HUES48 (cell line): ENCODE data around the gene EPN2.

Experiments used
- H3K27ac ChIP-seq: one replicate; pipeline ENCODE4 v1.7.0; 2013; ENCODE audit warnings: low read depth, low read length, inconsistent platforms
- H3K27me3 ChIP-seq: 2 replicates; pipeline ENCODE4 v1.6.1; 2013; ENCODE audit warnings: mild to moderate bottlenecking, low read length; ENCODE audit not compliant: control insufficient read depth, insufficient read depth
- H3K36me3 ChIP-seq: 2 replicates; pipeline ENCODE4 v1.6.1; 2013; ENCODE audit warnings: low read length; ENCODE audit not compliant: control insufficient read depth, insufficient read depth
- H3K4me1 ChIP-seq: 2 replicates; pipeline ENCODE4 v1.6.1; 2013; ENCODE audit warnings: mild to moderate bottlenecking, low read length; ENCODE audit not compliant: control insufficient read depth, insufficient read depth
- H3K4me3 ChIP-seq: 2 replicates; pipeline ENCODE4 v1.5.1; 2013; ENCODE audit warnings: mild to moderate bottlenecking, low read depth, low read length
- H3K9ac ChIP-seq: 2 replicates; pipeline ENCODE4 v1.6.1; 2013; ENCODE audit warnings: mild to moderate bottlenecking, low read depth, low read length, moderate library complexity
- H3K9me3 ChIP-seq: 2 replicates; pipeline ENCODE4 v1.6.1; 2013; ENCODE audit warnings: low read length; ENCODE audit not compliant: control insufficient read depth, insufficient read depth

Gene EPN2

DNA sequence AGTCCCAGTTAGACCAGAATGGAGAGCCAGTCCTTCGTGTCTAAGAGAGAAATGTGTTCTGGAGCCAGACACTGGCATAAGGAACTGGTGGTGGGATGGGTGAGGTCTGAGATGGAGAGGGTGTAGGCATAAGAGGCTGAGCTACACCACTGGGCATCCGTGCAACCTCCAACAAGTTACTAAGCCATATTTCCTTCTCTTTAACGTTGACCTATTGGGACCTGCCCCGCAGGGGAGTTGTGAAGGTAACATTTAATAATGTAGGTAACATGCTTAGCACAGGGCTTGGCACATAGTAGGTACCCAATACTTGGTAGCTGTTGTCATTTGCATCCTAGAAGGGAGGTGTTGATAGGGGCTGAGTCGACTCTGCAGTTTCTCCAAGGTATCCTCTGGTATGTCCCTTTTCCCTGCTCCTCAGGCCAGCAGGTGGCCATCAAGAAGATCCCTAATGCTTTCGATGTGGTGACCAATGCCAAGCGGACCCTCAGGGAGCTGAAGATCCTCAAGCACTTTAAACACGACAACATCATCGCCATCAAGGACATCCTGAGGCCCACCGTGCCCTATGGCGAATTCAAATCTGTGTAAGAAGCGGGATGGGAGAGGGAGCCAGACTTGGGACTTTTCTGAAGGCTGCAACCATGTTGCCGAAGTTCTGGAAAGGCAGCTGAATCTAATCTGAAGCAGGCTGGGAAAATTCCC is 142.3 kb downstream of the EPN2 start:
- Histone ChIP-seq H3K9ac (no peak overlapping the region), H3K27me3 (no peaks in the 10 kb centered on the region), H3K9me3 (no peaks in the 10 kb centered on the region), H3K36me3 (peaks cover 52% of the 10 kb centered on the region), H3K4me3 (peak overlapping the region; percentile 78), H3K27ac (no peak overlapping the region), H3K4me1 (peaks cover 3% of the 10 kb centered on the region; the same call in 1 of the 2 replicates)

DNA sequence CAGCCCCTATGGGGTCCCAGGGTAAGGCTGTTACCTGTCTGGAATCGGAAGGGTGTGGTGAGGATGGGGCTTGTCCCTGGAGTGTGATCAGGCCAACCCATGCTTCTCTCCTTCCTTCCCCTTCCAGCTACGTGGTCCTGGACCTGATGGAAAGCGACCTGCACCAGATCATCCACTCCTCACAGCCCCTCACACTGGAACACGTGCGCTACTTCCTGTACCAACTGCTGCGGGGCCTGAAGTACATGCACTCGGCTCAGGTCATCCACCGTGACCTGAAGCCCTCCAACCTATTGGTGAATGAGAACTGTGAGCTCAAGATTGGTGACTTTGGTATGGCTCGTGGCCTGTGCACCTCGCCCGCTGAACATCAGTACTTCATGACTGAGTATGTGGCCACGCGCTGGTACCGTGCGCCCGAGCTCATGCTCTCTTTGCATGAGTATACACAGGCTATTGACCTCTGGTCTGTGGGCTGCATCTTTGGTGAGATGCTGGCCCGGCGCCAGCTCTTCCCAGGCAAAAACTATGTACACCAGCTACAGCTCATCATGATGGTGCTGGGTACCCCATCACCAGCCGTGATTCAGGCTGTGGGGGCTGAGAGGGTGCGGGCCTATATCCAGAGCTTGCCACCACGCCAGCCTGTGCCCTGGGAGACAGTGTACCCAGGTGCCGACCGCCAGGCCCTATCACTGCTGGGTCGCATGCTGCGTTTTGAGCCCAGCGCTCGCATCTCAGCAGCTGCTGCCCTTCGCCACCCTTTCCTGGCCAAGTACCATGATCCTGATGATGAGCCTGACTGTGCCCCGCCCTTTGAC is 143.5 kb downstream of the EPN2 start:
- Histone ChIP-seq H3K27ac (no peak overlapping the region), H3K4me3 (no peak overlapping the region), H3K27me3 (no peaks in the 10 kb centered on the region), H3K36me3 (peaks cover 63% of the 10 kb centered on the region), H3K4me1 (peaks cover 3% of the 10 kb centered on the region; the same call in 1 of the 2 replicates), H3K9ac (no peak overlapping the region), H3K9me3 (no peaks in the 10 kb centered on the region)

GRCh38 chr17:19381361-19381740 is 144.2 kb downstream of the EPN2 start:
- Histone ChIP-seq H3K4me3 (no peak overlapping the region), H3K27ac (no peak overlapping the region), H3K9ac (no peak overlapping the region), H3K27me3 (no peaks in the 10 kb centered on the region), H3K4me1 (peaks cover 8% of the 10 kb centered on the region; the same call in 1 of the 2 replicates), H3K36me3 (peaks cover 63% of the 10 kb centered on the region), H3K9me3 (no peaks in the 10 kb centered on the region)

- Histone ChIP-seq H3K36me3 (peaks cover 63% of the 10 kb centered on the region), H3K9me3 (no peaks in the 10 kb centered on the region), H3K27ac (no peak overlapping the region), H3K27me3 (no peaks in the 10 kb centered on the region), H3K9ac (no peak overlapping the region), H3K4me3 (no peak overlapping the region), H3K4me1 (peaks cover 10% of the 10 kb centered on the region)
Observed at GRCh38 chr17:19381741-19382444, 144.7 kb downstream of the EPN2 start.

DNA sequence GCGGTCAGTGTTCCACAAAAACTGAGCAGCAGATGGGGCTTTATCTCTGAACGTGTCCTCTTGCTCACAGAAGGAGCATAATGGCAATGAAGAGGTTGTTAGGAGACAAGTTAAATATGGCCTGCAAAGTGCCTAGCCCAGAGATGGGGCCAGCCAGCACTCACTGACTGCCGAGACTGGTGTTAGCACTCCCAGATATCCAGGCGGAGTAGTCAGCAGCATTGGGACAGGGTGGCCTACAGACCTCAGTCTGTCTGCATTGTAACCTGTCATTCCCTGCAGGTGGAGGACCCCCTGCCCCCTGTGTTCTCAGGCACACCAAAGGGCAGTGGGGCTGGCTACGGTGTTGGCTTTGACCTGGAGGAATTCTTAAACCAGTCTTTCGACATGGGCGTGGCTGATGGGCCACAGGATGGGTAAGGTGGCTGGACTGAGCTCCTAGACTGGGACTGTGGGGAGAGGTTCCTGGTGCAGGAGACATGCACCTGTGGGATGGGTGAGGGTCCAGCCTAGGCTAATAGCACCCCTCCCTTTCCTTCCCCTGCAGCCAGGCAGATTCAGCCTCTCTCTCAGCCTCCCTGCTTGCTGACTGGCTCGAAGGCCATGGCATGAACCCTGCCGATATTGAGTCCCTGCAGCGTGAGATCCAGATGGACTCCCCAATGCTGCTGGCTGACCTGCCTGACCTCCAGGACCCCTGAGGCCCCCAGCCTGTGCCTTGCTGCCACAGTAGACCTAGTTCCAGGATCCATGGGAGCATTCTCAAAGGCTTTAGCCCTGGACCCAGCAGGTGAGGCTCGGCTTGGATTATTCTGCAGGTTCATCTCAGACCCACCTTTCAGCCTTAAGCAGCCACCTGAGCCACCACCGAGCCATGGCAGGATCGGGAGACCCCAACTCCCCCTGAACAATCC is 145.6 kb downstream of the EPN2 start:
- no peaks in the 10 kb centered on the region for H3K27me3 ChIP-seq
- H3K9ac ChIP-seq = no peak overlapping the region
- no peak overlapping the region for H3K27ac ChIP-seq
- H3K4me3 ChIP-seq = no peak overlapping the region
- H3K36me3 ChIP-seq = peaks cover 63% of the 10 kb centered on the region
- no peaks in the 10 kb centered on the region for H3K9me3 ChIP-seq
- H3K4me1 ChIP-seq = peaks cover 13% of the 10 kb centered on the region

GRCh38 chr17:19383681-19384470 is 146.7 kb downstream of the EPN2 start:
- Histone ChIP-seq H3K27ac (no peak overlapping the region), H3K4me1 (peaks cover 17% of the 10 kb centered on the region), H3K27me3 (no peaks in the 10 kb centered on the region), H3K4me3 (no peak overlapping the region), H3K9me3 (no peaks in the 10 kb centered on the region), H3K9ac (no peak overlapping the region), H3K36me3 (peaks cover 63% of the 10 kb centered on the region)

DNA sequence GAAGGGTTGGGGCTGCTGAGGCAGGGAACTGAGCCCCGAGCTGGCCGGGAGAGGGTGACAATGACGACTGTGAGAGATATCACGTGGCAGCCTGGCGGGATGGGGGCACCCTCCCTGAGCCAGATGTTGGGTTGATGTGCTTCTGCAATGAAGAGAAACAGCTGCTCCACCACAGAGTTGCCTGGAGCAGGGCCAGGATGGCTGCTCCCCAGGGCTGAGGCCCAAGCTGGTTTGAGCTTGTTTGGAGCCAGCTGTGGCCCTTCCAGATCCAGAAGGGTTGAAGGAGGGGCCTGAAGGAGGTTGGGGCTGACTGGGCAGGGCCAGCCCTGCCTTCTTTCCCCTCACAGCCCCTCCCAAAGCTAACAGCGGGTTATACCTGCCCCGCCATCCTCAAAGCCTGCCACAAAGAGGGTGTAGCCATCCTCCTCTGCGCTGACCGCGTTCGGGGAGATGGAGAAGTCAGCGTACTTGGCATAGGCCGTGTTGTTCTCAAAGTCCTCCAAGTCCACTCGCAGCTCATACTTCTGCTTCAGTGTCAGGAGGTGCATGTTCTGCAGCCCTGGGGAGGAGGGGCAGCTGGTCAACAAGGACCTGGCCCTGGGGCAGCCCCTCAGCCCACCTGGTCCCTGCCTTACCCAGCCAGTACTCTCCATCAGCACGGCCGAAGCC is 147.7 kb downstream of the EPN2 start:
- peak overlapping the region; percentile 1 for H3K27ac ChIP-seq
- no peaks in the 10 kb centered on the region for H3K9me3 ChIP-seq
- no peak overlapping the region for H3K4me3 ChIP-seq
- no peaks in the 10 kb centered on the region for H3K27me3 ChIP-seq
- peaks cover 17% of the 10 kb centered on the region for H3K4me1 ChIP-seq
- H3K36me3 ChIP-seq = peaks cover 56% of the 10 kb centered on the region
- H3K9ac ChIP-seq = no peak overlapping the region

DNA sequence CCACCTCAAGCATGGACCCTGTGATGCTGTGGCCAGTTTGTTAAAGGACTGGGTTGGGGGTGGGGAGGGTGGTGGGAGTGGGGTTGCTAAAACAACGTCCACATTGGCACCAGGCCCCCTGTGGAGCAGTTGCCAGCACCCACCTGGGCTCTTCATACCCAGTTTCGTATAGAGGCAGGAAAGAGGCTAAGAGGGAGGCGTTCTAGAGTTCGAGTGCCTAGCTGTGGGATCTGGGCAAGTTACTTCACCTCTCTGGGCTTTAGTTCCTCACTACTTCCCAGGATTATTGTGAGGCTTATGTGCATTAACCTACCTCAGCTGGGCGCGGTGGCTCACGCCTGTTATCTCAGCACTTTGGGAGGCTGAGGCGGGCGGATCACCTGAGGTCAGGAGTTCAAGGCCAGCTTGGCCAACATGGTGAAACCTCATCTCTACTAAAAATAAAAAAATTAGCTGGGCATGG is 148.4 kb downstream of the EPN2 start:
- Histone ChIP-seq H3K27ac (no peak overlapping the region), H3K4me1 (peaks cover 17% of the 10 kb centered on the region), H3K36me3 (peaks cover 49% of the 10 kb centered on the region), H3K9me3 (no peaks in the 10 kb centered on the region), H3K27me3 (no peaks in the 10 kb centered on the region), H3K4me3 (no peak overlapping the region), H3K9ac (no peak overlapping the region)
